NCI-H2171 (cell line): Measurements from ENCODE around the gene P2RX4.
"Not testable (repeated sequence)": the region's sequence is repeated elsewhere in the genome, so short reads cannot be mapped to it uniquely, and the experiment has no call there.

Source experiments
- DNase-seq: peaks from one replicate; lab custom pipeline; 2025; lab: John Stamatoyannopoulos, UW

Gene P2RX4

DNA sequence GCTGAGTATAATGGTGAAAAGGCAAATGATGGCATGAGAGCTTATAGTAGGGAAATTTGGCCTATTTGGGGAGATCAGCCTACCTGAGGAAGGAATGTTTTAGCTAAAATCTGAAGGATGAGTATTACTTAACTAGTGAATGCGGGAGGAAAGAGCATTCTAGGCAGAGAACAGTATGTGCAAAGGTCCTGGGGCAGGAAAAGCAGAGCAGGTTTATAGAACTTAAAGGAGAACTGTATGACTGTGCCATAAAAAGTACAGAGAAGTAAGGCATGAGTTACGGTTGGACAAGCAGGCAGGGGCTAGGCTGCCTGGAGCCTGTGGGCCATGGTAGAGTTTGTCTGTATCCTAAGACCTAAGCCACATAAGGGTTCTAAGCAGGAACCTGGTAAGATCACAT is 21.7 kb upstream of the P2RX4 start:
- no peak for DNase-seq

DNA sequence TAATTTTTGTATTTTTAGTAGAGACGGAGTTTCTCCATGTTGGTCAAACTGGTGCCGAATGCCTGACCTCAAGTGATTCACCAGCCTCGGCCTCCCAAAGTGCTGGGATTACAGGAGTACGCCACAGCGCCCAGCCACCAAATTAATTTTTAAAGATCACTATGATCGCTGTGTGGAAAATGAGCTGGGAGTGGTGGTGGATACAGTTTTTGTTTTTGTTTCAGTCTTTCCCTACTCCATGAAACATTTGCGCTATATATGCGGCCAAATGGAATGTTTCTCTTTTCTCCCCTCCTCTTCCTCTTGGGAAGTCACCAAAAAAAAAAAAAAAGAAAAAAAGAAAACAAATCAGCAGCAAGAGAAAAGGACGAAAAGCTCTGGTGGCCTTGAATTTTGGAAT is 20.8 kb upstream of the P2RX4 start:
- no peak for DNase-seq

DNA sequence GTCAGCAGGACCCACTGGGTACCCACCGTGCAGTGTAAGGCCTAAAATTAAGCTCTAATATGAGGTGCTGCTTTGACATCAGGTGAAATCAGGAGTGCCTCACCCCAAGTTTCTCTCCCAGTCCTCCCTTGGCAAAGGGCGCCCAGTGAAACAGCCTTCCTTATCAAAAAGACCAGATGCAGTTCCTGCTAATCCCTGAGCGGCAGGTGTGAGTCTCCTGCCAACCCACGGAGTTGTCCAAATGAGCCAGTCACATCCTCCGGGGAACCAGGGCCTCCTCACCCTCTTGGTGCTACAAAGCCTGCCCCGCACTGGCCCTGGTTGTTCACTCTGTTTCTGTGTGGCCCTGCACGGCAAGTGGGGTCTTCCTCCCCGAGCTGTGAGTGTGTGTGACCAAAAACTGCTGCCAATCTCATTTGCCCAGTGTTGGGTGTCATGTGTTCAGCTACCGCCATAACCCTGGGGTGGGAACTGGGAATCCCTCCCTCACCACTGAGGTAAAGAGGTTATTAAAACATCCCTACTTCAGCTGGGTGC is 20.2 kb upstream of the P2RX4 start:
- DNase-seq: no peak

DNA sequence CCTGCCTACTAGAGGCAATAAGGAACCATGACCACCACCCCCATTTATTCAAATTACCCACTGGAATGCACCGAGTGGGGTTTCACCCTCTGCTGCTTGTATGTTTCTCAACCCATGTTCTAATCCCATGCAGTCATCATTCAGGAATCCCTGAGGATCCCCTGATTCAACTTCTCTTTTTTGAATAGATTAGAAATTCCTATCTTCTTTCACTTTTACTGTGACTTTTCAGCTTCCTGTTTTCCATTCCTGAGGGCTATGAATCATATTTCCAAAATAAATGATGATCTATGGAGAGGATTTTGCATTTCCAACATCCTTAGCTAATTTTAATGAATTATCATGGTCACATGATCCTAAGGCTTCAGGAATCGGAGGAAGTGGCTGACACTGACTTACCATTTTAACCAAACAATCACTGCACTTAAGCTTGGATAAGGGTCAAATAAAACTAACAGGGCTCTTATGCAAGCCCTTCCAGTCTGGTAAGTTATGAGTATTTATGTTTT is 19.4 kb upstream of the P2RX4 start:
- no peak for DNase-seq

DNA sequence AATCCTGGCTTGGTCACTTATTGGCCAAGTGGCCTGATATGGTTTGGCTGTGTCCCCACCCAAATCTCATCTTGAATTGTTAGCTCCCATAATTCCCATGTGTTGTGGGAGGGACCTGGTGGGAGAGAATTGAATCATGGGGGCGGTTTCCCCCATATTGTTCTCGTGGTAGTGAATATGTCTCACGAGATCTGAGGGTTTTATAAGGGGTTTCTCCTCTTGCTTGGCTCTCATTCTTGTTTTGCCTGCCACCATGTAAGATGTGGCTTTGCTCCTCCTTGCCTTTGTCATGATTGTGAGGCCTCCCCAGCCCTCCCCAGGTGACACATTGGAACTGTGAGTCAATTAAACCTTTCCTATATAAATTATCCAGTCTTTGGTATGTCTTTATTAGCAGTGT is 18.8 kb upstream of the P2RX4 start:
- no peak for DNase-seq

DNA sequence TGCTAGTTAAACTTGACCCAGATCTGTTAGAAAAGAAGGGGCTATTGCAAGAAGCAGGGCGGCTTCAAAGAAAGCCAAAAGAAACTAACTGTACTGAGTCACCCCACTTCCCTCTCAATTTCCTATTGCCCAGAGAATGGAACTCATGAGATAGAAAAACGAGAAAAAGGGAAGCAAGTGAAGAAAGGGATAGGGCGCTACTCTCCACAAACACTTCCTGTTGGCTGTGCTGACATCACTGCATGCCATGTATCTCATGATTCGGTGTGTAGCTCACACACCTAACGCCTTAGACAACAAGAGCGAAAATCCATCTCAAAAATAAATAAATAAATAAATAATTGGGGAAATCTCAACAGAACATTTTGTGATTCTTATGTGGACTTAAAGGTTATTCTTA is 13.0 kb upstream of the P2RX4 start:
- no peak for DNase-seq

DNA sequence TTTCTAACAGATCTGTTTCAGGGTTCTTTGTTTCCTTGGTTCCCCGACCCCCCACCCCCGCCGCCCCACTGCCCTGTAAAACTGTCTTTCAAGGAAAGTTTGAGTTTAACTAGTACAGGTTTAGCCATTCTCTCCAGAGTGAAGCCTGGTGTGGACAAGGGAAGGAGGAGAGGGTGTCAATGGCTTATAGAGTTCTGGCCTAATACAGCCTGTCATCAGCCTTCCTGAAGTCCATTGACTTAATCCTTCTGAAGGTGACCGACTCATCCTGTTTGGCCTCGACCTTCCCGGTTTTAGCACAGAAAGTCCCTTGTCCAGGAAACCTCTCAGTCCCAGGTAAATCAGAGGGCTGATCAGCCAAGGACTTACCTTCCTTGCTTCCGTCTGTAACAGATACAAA is 11.0 kb upstream of the P2RX4 start:
- no peak for DNase-seq

DNA sequence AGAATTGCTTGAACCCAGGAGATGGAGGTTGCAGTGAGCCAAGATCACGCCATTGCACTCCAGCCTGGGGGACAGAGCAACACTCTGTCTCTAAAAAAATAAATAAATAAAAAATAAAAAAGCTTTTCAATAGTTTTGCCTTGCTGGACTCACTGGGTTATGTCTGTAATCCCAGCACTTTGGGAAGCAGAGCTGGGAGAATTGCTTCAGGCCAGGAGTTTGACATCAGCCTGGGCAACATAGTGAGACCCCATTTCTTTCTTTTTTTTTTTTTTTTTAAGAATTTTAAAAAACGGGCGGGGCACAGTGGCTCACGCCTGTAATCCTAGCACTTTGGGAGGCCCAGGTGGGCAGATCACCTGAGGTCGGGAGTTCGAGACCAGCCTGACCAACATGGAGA is 8.8 kb upstream of the P2RX4 start:
- DNase-seq: not testable (repeated sequence)

DNA sequence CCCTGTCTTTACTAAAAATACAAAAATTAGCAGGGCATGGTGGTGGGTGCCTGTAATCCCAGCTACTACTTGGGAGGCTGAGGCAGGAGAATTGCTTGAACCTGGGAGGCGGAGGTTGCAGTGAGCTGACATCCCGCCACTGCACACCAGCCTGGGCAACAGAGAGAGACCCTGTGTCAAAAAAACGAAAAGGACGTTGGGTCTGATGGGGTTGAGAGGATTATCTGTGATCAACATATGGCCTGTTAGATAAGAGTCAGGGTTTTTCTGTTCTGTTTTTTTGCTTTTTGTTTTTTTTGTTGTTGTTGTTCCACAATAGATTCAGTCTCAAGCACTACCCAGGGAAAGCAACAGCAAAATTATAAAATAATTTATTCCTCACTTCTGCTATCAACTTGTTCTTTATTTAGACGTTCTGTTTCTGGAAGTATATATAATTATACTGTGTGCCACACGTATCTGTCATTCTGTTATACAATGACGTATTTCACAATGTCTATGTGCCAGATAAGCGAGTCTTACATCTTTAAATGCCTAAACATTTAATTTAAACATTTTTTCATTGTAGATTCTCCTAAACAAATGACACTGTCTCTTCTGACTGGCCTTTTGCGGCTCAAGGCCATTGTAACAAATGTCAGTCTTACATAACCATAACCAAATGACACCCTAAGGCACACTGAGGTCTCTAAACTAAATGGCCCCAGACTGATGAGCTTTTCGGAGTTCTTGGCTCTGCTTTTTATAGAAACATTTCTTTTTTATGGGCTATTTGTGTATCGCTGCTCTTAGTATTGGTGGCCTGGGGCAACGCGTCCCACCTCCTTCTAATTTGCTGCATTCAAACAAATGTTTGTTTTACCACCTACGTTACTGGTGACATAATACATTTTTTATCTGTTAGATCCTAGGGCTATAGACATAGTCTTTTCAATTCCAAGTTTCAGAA is 7.2 kb upstream of the P2RX4 start:
- DNase-seq: no peak

DNA sequence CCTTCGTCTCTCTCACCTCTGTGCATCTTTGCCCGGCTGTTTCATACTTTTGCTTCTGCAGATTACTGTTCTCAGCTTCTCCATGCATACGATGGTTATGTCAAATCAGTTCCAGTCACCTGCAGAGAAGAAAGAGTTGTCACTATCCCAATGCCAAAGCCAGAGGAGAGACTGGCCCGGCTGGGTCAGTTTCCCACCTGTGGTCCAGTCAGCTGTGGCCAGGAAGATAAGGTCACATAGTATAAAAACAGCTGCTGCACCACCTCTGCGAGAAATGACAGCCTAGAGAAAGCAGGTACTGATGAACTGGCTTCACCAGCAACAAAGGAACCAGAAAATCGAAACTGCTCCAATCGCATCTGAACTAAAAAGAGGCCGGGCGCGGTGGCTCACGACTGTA is 6.4 kb upstream of the P2RX4 start:
- DNase-seq: no peak

DNA sequence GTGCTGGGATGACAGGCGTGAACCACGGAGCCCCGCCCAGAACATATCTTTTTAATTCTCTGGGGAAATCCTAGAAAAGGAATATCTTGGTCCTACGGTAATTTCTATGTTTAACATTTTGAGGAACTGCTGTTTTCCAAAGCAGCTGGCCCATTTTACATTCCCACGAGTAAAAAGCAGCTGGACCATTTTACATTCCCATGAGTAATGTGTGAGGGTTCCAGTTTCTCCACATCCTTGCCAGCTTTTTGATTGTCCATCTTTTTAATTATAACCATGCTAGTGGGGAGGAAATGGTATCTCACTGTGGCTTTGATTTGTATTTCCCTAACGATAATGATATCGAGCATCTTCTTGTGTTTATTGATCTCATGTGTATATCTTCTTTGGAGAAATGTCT is 4.4 kb upstream of the P2RX4 start:
- no peak for DNase-seq

DNA sequence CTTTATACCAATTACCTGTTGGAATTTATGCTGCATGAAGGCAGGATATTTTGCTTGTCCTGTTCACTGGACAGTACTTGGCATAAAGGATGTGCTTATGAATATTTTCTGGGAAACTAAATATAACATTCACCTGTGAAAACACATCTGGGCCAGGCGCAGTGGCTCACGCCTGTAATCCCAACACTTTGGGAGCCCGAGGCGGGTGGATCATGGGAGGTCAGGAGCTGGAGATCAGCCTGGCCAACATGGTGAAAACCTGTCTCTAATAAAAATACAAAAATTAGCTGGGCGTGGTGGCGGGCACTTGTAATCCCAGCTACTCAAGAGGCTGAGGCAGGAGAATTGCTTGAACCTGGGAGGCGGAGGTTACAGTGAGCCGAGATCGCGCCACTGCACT is 1.4 kb upstream of the P2RX4 start:
- DNase-seq: not testable (repeated sequence)

DNA sequence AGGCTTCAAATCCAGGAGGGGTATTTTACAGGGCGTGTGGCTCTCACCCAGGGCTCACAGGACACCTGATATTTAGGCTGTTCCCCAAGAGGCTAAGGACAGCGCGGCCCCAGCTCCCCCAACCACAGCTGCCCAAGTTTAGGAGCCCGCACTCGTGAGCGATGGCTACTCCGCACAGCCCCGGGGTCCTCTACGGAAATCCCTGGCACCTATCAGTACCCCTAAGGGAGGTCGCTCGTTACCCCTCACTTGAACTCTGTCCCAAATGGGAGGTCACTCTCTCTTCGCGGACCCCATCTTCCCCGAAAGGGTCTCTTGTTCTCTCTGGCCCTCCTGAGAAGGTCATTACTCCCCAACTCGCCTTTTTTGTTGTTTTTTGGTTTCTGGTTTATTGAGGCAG is 708 bp upstream of the P2RX4 start:
- no peak for DNase-seq

DNA sequence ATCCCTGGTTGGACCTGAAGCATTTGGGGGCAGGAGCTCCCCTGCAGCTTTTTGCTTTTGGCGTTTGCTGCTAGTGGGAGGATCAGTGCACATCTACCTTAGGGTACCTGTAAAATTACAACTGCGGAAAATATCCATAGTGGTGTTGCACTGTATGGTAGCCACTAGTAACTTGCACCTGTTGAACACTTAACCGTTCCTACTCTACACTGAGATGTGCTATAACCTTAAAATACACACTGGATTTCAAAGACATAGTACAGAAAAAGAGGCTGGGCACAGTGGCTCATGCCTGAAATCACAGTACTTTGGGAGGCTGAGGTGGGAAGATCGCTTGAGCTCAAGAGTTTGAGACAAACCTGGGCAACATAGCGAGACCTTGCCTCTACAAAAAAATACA is 2.9 kb downstream of the P2RX4 start:
- DNase-seq: no peak

DNA sequence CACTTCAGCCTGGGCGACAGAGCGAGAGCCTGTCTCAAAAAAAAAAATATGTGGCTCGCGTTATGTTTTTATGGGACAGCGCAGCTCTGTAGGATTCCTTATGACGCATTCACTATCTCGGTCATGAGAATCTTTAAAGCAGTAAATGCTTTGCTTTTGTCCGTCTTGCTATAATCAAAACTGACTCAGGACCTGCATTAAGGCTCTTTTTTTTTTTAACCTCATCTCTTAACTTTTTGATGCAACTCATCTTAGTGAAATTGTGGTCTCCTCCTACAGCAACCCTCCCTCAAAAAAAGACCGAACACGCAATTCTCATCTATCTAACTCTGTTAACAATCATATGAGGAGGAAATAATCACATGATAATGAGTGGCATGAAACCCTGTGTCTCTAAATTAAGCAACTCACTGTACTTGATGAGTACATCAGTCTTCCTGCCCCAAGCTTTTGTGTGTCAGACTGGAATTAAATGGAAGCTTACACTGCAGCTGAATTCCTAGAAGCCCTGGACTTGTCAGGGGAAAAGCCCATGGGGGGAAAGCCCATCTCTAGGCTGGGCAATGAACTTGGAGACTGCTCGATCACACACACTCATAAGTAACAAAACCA is 4.3 kb downstream of the P2RX4 start:
- no peak for DNase-seq

DNA sequence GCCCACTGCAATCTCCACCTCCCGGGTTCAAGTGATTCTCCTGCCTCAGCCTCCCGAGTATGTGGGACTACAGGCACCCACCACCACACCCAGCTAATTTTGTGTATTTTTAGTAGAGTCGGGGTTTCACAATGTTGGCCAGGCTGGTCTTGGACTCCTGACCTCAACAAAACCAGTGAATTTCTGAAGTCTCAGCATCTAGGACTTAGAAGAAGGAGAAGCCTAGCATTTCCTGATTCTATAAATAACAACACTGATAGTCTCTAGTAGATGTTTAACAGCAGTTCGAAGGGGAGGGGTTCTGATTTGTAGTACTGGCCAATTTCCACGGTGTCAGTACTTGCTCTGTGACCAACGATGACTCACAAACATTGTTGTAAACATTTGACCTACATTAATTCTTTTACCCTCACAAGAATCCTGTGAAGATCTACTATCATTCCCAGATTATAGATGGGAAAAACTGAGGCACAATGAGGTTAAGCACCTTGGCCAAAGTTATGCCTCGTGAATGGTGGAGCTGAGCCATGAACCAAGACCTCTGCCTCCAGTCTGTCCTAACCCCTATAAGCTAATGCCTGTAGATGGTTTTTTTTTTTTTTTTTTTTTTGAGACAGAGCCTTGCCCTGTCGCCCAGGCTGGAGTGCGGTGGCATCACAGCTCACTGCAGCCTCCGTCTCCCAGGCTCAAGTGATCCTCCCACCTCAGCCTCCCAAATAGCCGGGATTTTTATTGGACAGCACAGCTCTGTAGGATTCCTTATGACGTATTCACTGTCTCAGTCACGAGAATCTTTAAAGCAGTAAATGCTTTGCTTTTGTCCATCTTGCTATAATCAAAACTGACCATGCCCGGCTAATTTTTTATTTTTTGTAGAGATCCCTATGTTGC is 5.2 kb downstream of the P2RX4 start:
- no peak for DNase-seq

DNA sequence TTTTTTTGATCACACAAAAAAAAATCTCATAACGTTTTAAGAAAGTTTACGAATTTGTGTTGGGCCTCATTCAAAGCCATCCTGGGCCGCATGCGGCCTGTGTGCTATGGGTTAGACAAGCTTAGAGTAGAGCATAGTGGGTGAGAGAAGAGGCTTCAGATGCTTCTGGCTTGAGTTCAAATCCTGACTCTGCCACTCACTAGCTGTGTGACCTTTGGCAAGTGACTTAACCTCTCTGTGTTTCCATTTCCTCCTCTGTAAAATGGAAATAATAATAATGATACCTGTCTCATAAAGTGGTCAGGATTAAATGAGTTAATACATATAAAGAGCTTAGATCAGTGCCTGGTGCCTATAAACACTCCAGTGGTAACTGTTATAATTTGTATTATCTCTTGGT is 6.2 kb downstream of the P2RX4 start:
- DNase-seq: no peak

DNA sequence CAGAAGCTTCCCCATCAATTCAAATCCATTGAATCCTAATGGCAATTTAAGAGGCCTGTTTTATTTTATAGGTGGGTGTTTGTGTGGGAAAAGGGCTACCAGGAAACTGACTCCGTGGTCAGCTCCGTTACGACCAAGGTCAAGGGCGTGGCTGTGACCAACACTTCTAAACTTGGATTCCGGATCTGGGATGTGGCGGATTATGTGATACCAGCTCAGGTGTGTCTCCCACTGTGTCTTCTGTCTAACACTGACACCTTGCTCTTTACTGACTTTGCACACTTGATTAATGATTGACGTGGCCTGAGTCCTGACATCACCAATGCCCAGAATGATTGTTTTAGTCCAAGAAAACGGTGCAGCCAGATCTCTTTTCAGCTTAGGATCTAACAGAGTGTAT is 7.1 kb downstream of the P2RX4 start:
- DNase-seq: no peak

DNA sequence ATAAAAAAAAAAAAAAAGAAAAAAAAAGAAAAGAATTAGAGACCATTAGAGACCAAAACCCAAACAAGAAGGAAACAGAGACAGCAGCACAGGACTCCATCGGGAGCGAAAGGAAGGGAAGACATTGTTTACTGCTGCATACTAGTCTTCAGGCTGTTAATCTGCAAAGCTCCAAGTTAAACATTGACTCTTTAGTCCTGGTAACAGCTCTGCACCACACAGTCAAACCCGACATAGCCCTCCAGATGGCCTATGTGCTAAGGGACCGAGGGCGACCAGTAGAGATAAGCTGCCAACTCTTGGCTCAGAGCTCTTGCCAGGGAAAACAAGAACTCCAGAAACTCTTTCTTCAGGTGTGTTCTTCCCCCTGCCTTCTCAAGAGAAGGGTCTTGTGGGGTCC is 7.8 kb downstream of the P2RX4 start:
- DNase-seq: no peak

DNA sequence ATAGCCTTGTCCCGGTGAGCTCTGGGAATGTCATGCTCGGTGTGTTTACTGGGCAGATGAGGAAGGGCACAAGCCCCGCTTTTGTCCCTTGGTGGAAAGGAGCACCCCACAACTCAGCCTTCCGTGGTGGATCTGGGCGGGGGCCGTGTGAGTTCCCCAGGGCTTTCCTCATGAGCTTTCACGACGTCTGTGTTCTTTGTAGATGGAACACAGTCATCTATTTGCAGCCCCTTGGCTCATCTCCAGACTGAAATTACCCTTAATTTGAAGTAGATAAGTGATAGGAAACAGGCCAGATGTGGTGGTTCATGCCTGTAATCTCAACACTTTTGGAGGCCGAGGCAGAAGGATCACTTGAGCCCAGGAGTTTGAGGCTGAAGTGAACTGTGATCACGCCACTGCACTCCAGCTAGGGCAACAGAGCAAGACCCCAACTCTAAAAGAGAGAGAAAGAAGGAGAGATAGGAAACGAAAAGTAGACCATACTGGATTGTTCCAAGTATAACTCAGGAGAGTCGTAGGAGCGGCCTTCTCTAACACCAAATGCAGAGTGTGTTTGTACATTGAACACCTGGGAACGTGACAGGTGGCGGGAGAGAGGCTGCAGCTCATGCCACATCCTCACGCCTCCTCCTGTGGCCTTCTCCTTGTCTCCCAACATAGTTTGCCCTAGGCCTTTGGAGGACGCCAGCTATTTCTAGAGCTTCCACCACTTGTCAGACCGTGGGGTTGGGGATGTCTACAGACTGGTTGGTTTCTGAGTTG is 8.8 kb downstream of the P2RX4 start:
- no peak for DNase-seq

DNA sequence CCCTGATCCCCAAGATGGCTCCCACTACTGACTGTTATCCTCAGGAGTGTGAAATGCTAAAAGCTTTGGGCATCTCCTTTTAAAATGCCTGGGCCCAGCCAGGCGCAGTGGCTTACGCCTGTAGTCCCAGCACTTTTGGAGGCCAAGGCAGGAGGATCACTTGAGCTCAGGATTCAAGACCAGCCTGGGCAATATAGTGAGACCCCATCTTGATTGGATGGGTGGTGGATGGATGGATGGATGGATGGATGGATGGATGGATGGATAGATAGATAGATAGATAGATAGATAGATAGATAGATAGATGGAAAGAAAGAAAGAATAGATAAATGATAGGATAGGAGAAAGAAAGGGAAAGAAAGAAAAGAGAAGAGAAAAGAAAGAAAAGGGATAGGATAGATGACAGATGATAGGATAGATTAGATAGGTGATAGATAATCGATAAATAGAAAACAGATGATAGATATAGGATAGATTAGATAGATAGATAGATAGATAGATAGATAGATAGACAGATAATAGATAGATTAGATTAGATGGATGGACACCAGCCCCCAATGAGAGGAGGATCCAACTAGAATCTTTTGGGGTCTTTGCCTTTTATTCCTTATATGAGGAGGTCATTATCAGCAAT is 9.5 kb downstream of the P2RX4 start:
- DNase-seq: no peak
